HEK293T (cell line): ENCODE measurements around the gene PTPRQ.
"Not testable (repeated sequence)": the region's sequence is repeated elsewhere in the genome, so short reads cannot be mapped to it uniquely, and the experiment has no call there.

ENCODE experiments used
- CTCF ChIA-PET: fragments of 350-600 bp; formaldehyde crosslinking; extraction: SDS; loops from one replicate; lab custom pipeline; 2021; ENCODE audit warnings: antibody characterized with exemption, inconsistent platforms; lab: Yijun Ruan, JAX
- POLR2A ChIA-PET: fragments of 350-600 bp; formaldehyde crosslinking; extraction: SDS; loops from one replicate; lab custom pipeline; 2020; ENCODE audit warnings: antibody characterized with exemption, inconsistent platforms; lab: Yijun Ruan, JAX
- DNase-seq: peaks from one replicate; pipeline ENCODE4 v3.0.0; 2012; ENCODE audit warnings: mixed read lengths; ENCODE audit errors: extremely low spot score
- ARNT ChIP-seq: fragments of 450-650 bp; IDR thresholded peaks from 2 replicates; pipeline ENCODE4 v1.6.1; 2017; ENCODE audit warnings: mild to moderate bottlenecking
- BHLHE40 ChIP-seq: fragments of 450-650 bp; IDR thresholded peaks from 2 replicates; pipeline ENCODE4 v1.6.1; 2016; ENCODE audit warnings: mild to moderate bottlenecking, moderate library complexity, borderline replicate concordance
- CTBP1 ChIP-seq: fragments of 450-650 bp; IDR thresholded peaks from 2 replicates; pipeline ENCODE4 v1.6.1; 2016; ENCODE audit warnings: borderline replicate concordance
- ELF4 ChIP-seq: fragments of 450-650 bp; IDR thresholded peaks from 2 replicates; pipeline ENCODE4 v1.6.1; 2017; ENCODE audit warnings: antibody characterized with exemption
- FOXA1 ChIP-seq: fragments of 450-650 bp; IDR thresholded peaks from 2 replicates; pipeline ENCODE4 v1.6.1; 2016; ENCODE audit warnings: mild to moderate bottlenecking
- FOXK2 ChIP-seq: fragments of 450-650 bp; IDR thresholded peaks from 2 replicates; pipeline ENCODE4 v1.6.1; 2016; ENCODE audit warnings: mild to moderate bottlenecking
- FOXM1 ChIP-seq: fragments of 450-650 bp; IDR thresholded peaks from 2 replicates; pipeline ENCODE4 v1.6.1; 2017; ENCODE audit warnings: mild to moderate bottlenecking, borderline replicate concordance
- HDGF ChIP-seq: fragments of 450-650 bp; IDR thresholded peaks from 2 replicates; pipeline ENCODE4 v1.6.1; 2017; ENCODE audit warnings: antibody characterized with exemption, borderline replicate concordance
- L3MBTL2 ChIP-seq: fragments of 450-650 bp; conservative IDR thresholded peaks from 2 replicates; pipeline ENCODE4 v1.6.1; 2016; ENCODE audit warnings: mild to moderate bottlenecking
- LEF1 ChIP-seq: fragments of 450-650 bp; IDR thresholded peaks from 2 replicates; pipeline ENCODE4 v1.6.1; 2017; ENCODE audit warnings: mild to moderate bottlenecking, borderline replicate concordance
- NFRKB ChIP-seq: fragments of 450-650 bp; IDR thresholded peaks from 2 replicates; pipeline ENCODE4 v1.6.1; 2016; ENCODE audit warnings: mild to moderate bottlenecking, moderate library complexity
- PKNOX1 ChIP-seq: fragments of 450-650 bp; IDR thresholded peaks from 2 replicates; pipeline ENCODE4 v1.6.1; 2016
- SP1 ChIP-seq: fragments of 450-650 bp; IDR thresholded peaks from 2 replicates; pipeline ENCODE4 v1.6.1; 2017
- SUZ12 ChIP-seq: fragments of 450-650 bp; IDR thresholded peaks from 2 replicates; pipeline ENCODE4 v1.6.1; 2016; ENCODE audit warnings: mild to moderate bottlenecking
- TARDBP ChIP-seq: fragments of 450-650 bp; IDR thresholded peaks from 2 replicates; pipeline ENCODE4 v1.6.1; 2016
- ZNF384 ChIP-seq: fragments of 450-650 bp; IDR thresholded peaks from 2 replicates; pipeline ENCODE4 v1.6.1; 2016

The PTPRQ gene

GRCh38 chr12:80460972-80461371 is 16.9 kb downstream of the PTPRQ start:
- TF ChIP-seq LEF1: no peak
- ChIA-PET CTCF (no interaction called here), POLR2A (no interaction called here)
- no peak for DNase-seq

DNA sequence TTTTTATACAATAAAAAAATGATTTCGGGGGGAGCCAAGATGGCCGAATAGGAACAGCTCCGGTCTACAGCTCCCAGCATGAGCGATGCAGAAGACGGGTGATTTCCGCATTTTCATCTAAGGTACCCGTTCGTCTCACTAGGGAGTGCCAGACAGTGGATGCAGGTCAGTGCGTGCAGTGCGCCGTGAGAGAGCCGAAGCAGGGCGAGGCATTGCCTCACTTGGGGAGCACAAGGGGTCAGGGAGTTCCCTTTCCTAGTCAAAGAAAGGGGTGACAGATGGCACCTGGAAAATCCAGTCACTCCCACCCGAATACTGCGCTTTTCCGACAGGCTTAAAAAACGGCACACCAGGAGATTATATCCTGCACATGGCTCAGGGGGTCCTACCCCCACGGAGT is 17.8 kb downstream of the PTPRQ start:
- POLR2A ChIA-PET, DNase-seq, CTCF ChIA-PET: not testable (repeated sequence)

- POLR2A ChIA-PET: no interaction called here
- CTCF ChIA-PET: no interaction called here
- TF ChIP-seq LEF1 (no peak), CTBP1 (no peak), ELF4 (no peak), HDGF (no peak), SUZ12 (no peak), TARDBP (no peak), FOXM1 (no peak), PKNOX1 (no peak), ARNT (no peak), ZNF384 (no peak)
- no peak for DNase-seq
Measured at GRCh38 chr12:80469681-80470080, 25.6 kb downstream of the PTPRQ start.

DNA sequence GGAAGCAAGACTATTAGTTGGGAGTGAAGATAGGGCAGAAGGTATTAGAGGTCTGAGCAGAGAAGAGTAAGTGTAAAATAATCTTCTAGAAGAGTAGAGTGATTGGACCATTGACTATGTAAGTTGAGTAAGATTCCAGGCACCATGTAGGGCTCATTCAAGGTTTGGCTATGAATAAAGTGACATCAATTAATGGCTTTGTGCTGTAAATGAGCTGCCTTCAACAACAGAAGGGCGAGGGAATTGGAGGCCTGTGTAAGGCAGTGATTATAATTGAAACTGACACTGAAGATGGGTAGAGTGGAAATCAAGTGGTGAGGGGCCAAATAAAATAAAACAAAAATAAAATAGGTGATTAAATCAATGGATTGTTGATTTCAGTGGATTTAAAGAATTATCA is 26.4 kb downstream of the PTPRQ start:
- DNase-seq: no peak
- POLR2A ChIA-PET: no interaction called here
- no peak for TF ChIP-seq CTBP1
- no peak for TF ChIP-seq FOXA1
- no peak for TF ChIP-seq SUZ12
- no peak for TF ChIP-seq FOXK2
- TF ChIP-seq PKNOX1: no peak
- TF ChIP-seq HDGF: no peak
- no peak for TF ChIP-seq ELF4
- TF ChIP-seq LEF1: no peak
- no peak for TF ChIP-seq FOXM1
- no peak for TF ChIP-seq BHLHE40
- TF ChIP-seq L3MBTL2: no peak
- TF ChIP-seq NFRKB: no peak
- CTCF ChIA-PET: no interaction called here

DNA sequence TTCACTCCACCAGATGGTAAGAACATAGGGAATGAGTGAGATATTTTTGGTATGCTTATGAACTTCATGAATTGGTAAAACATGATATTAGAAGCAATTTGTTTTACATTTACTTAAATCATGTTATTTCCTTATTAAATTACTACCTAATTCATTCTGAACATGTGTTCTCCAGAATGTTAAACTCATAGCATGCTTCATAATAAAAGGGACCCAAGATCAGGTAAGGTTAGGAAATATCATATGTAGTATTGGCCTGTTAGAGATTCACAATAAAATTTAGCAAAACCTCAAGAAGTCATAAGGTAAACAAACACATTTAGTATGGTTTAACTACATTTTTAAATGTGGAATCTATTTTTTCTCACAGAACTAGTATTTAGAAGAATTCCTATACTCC is 28.2 kb downstream of the PTPRQ start:
- TF ChIP-seq HDGF (no peak), CTBP1 (no peak), BHLHE40 (no peak), NFRKB (no peak), TARDBP (no peak), ARNT (no peak), ELF4 (no peak), SUZ12 (no peak), LEF1 (no peak), FOXM1 (no peak), PKNOX1 (no peak), FOXA1 (no peak), ZNF384 (no peak), SP1 (no peak), FOXK2 (no peak), L3MBTL2 (no peak)
- DNase-seq: no peak
- ChIA-PET CTCF (no interaction called here), POLR2A (no interaction called here)

- POLR2A ChIA-PET: no interaction called here
- peak; percentile 4 for DNase-seq
- no peak for TF ChIP-seq SP1
- TF ChIP-seq BHLHE40: no peak
- TF ChIP-seq LEF1: no peak
- TF ChIP-seq ELF4: no peak
- no peak for TF ChIP-seq FOXK2
- TF ChIP-seq L3MBTL2: no peak
- TF ChIP-seq SUZ12: no peak
- TF ChIP-seq TARDBP: no peak
- TF ChIP-seq FOXM1: no peak
- TF ChIP-seq HDGF: no peak
- TF ChIP-seq ZNF384: no peak
- no peak for TF ChIP-seq CTBP1
- no peak for TF ChIP-seq FOXA1
- no peak for TF ChIP-seq PKNOX1
Measured at GRCh38 chr12:80472911-80473500, 29.0 kb downstream of the PTPRQ start.

DNA sequence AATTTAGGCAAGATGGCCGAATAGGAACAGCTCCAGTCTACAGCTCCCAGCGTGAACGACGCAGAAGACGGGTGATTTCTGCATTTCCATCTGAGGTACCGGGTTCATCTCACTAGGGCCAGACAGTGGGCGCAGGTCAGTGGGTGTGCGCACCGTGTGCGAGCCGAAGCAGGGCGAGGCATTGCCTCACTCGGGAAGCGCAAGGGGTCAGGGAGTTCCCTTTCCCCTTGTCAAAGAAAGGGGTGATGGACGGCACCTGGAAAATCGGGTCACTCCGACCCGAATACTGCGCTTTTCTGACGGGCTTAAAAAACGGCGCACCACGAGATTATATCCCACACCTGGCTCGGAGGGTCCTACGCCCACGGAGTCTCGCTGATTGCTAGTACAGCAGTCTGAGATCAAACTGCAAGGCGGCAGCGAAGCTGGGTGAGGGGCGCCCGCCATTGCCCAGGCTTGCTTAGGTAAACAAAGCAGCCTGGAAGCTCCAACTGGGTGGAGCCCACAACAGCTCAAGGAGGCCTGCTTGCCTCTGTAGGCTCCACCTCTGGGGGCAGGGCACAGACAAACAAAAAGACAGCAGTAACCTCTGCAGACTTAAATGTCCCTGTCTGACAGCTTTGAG is 33.6 kb downstream of the PTPRQ start:
- CTCF ChIA-PET, DNase-seq, POLR2A ChIA-PET: not testable (repeated sequence)

More at GRCh38 chr12:80472911-80473500, 29.0 kb downstream of the PTPRQ start:
- CTCF ChIA-PET: no interaction called here
